Esophagus squamous epithelium (tissue), 4 donors: ENCODE measurements around the gene ABHD5.

Source experiments
- POLR2A ChIP-seq, 4 donors: fragments of 450-650 bp; IDR thresholded peaks; one replicate each; pipeline ENCODE4 v1.6.1; 2017; ENCODE audit warnings: antibody characterized with exemption in 4 of 4, mild to moderate bottlenecking in 4 of 4, moderate library complexity in 3 of 4
- TF ChIP-seq, protein P1 (sequence below), 6 experiments: fragments of 450-650 bp in 4 of 6; fragments of 200-600 bp in 2 of 6; sonication (generic) in 2 of 6; IDR thresholded peaks; one replicate each; pipeline ENCODE4 v1.5.1; 2016 to 2019; ENCODE audit warnings: antibody characterized with exemption in 6 of 6, mild to moderate bottlenecking in 4 of 6, moderate library complexity in 4 of 6

- TF ChIP-seq, protein P1, sequence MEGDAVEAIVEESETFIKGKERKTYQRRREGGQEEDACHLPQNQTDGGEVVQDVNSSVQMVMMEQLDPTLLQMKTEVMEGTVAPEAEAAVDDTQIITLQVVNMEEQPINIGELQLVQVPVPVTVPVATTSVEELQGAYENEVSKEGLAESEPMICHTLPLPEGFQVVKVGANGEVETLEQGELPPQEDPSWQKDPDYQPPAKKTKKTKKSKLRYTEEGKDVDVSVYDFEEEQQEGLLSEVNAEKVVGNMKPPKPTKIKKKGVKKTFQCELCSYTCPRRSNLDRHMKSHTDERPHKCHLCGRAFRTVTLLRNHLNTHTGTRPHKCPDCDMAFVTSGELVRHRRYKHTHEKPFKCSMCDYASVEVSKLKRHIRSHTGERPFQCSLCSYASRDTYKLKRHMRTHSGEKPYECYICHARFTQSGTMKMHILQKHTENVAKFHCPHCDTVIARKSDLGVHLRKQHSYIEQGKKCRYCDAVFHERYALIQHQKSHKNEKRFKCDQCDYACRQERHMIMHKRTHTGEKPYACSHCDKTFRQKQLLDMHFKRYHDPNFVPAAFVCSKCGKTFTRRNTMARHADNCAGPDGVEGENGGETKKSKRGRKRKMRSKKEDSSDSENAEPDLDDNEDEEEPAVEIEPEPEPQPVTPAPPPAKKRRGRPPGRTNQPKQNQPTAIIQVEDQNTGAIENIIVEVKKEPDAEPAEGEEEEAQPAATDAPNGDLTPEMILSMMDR (IDR thresholded peaks at IDR 0.05): no peak
- no peak for TF ChIP-seq POLR2A (IDR thresholded peaks at IDR 0.05)
Measured at GRCh38 chr3:43709022-43709421, 18.3 kb downstream of the ABHD5 start.
